Neural cell (in vitro differentiated cells): Measurements from ENCODE around the gene SERPINA1. TPM values are rescaled to one million over a fixed set of nuclear protein-coding genes. Genes with fewer than 3 reads are reported as not detected.

Source experiments
- H2AFZ ChIP-seq: fragments of 200-600, 300-800 bp; sonication (generic), shearing (Covaris generic); 2 replicates; pipeline ENCODE4 v1.6.0; 2014; ENCODE audit warnings: low read depth, mild to moderate bottlenecking, antibody characterized with exemption, low read length, moderate library complexity
- H3F3A ChIP-seq: fragments of 200-600 bp; shearing (Covaris generic); 2 replicates; pipeline ENCODE4 v1.6.1; 2016; ENCODE audit warnings: mild to moderate bottlenecking, moderate library complexity, mixed read lengths, antibody characterized with exemption, low read length; ENCODE audit not compliant: insufficient read depth, poor library complexity, severe bottlenecking
- H3K27ac ChIP-seq: fragments of 200-600, 300-800 bp; sonication (generic), shearing (Covaris generic); 2 replicates; pipeline ENCODE4 v1.5.1; 2014; ENCODE audit warnings: mild to moderate bottlenecking, low read length, moderate library complexity
- H3K27me3 ChIP-seq: fragments of 300-800, 200-600 bp; sonication (generic), shearing (Covaris generic); 2 replicates; pipeline ENCODE4 v1.6.0; 2014; ENCODE audit warnings: mild to moderate bottlenecking, low read depth, low read length, moderate library complexity; ENCODE audit not compliant: insufficient read depth
- H3K36me3 ChIP-seq: fragments of 300-800, 200-600 bp; sonication (generic), shearing (Covaris generic); 2 replicates; pipeline ENCODE4 v1.5.1; 2014; ENCODE audit warnings: mild to moderate bottlenecking, antibody characterized with exemption, low read length, moderate library complexity; ENCODE audit not compliant: insufficient read depth
- H3K4me2 ChIP-seq: fragments of 300-800, 200-600 bp; sonication (generic), shearing (Covaris generic); 2 replicates; pipeline ENCODE4 v1.6.0; 2014; ENCODE audit warnings: mild to moderate bottlenecking, low read length
- H3K4me3 ChIP-seq: fragments of 300-800, 200-600 bp; sonication (generic), shearing (Covaris generic); 2 replicates; pipeline ENCODE4 v1.5.1; 2014; ENCODE audit warnings: mild to moderate bottlenecking, low read length, moderate library complexity
- H3K79me2 ChIP-seq: fragments of 200-600 bp; shearing (Covaris generic); replicated peaks from 2 replicates; pipeline ENCODE4 v1.6.0; 2014; ENCODE audit warnings: mild to moderate bottlenecking, low read length, moderate library complexity; ENCODE audit not compliant: insufficient read depth
- H3K9ac ChIP-seq: fragments of 300-800, 200-600 bp; sonication (generic), shearing (Covaris generic); 2 replicates; pipeline ENCODE4 v1.6.1; 2016; ENCODE audit warnings: mild to moderate bottlenecking, low read length, mixed read lengths
- H3K9me2 ChIP-seq: fragments of 200-600 bp; shearing (Covaris generic); 2 replicates; pipeline ENCODE4 v1.6.1; 2016; ENCODE audit warnings: mild to moderate bottlenecking, low read length, mixed read lengths; ENCODE audit not compliant: insufficient read depth
- H3K9me3 ChIP-seq: fragments of 200-600, 300-800 bp; sonication (generic), shearing (Covaris generic); 2 replicates; pipeline ENCODE4 v1.6.1; 2016; ENCODE audit warnings: mild to moderate bottlenecking, mixed run types, low read length, moderate library complexity, mixed read lengths
- H4K20me1 ChIP-seq: fragments of 200-600 bp; shearing (Covaris generic); 2 replicates; pipeline ENCODE4 v1.6.1; 2016; ENCODE audit warnings: mild to moderate bottlenecking, mixed run types; ENCODE audit not compliant: insufficient read depth
- CTCF ChIP-seq: fragments of 450-650 bp; IDR thresholded peaks from 2 replicates; pipeline ENCODE4 v1.5.1; 2014; ENCODE audit warnings: antibody characterized with exemption, mild to moderate bottlenecking, moderate library complexity; ENCODE audit not compliant: poor library complexity, severe bottlenecking
- EP300 ChIP-seq: fragments of 450-650 bp; conservative IDR thresholded peaks from 2 replicates; pipeline ENCODE4 v1.6.1; 2014; ENCODE audit warnings: antibody characterized with exemption, mild to moderate bottlenecking, moderate library complexity; ENCODE audit not compliant: poor library complexity, severe bottlenecking
- EZH2 ChIP-seq: fragments of 200-600, 300-800 bp; shearing (Covaris generic), sonication (generic); IDR thresholded peaks from 2 replicates; pipeline ENCODE4 v1.6.1; 2014; ENCODE audit warnings: antibody characterized with exemption, low read length, borderline replicate concordance, mild to moderate bottlenecking; ENCODE audit not compliant: insufficient read depth, poor library complexity, severe bottlenecking
- MXI1 ChIP-seq: fragments of 450-650 bp; conservative IDR thresholded peaks from 2 replicates; pipeline ENCODE4 v1.6.1; 2014; ENCODE audit warnings: antibody characterized with exemption, mild to moderate bottlenecking; ENCODE audit not compliant: poor library complexity, severe bottlenecking
- POLR2AphosphoS5 ChIP-seq: IDR thresholded peaks from 2 replicates; pipeline ENCODE4 v1.6.1; 2012
- RAD21 ChIP-seq: fragments of 450-650 bp; conservative IDR thresholded peaks from 2 replicates; pipeline ENCODE4 v1.6.1; 2014; ENCODE audit warnings: antibody characterized with exemption, mild to moderate bottlenecking, moderate library complexity
- REST ChIP-seq: IDR thresholded peaks from 2 replicates; pipeline ENCODE4 v1.6.1; 2012; ENCODE audit warnings: borderline replicate concordance
- SMC3 ChIP-seq: fragments of 450-650 bp; conservative IDR thresholded peaks from 2 replicates; pipeline ENCODE4 v1.6.1; 2014; ENCODE audit warnings: antibody characterized with exemption, mild to moderate bottlenecking, moderate library complexity; ENCODE audit not compliant: poor library complexity
- TAF1 ChIP-seq: IDR thresholded peaks from 2 replicates; pipeline ENCODE4 v1.6.1; 2012; ENCODE audit warnings: low read depth
- polyA plus RNA-seq: library from polyadenylated mRNA; depleted of rRNA; stranded (reverse); fragments of >200 nt; gene quantifications from 2 replicates; pipeline ENCODE4 v1.2.3, GENCODE V29; 2014

The SERPINA1 gene
- polyA plus RNA-seq, 1 donor from 2014 or later, result not detected

GRCh38 chr14:94403312-94403932 is 15.0 kb upstream of the SERPINA1 start:
- Histone ChIP-seq H3K27ac (no peak overlapping the region), H4K20me1 (no peaks in the 10 kb centered on the region), H3K9me2 (no peaks in the 10 kb centered on the region), H3K27me3 (no peaks in the 10 kb centered on the region), H3K79me2 (no peaks in the 10 kb centered on the region), H3K9ac (no peak overlapping the region), H3K4me2 (no peak overlapping the region), H2AFZ (no peak overlapping the region), H3K9me3 (no peaks in the 10 kb centered on the region), H3K36me3 (no peaks in the 10 kb centered on the region), H3F3A (no peaks in the 10 kb centered on the region), H3K4me3 (no peak overlapping the region)
- no peak for TF ChIP-seq RAD21
- TF ChIP-seq POLR2AphosphoS5, result no peak
- TF ChIP-seq CTCF, result no peak
- TF ChIP-seq MXI1, result no peak
- no peak for TF ChIP-seq REST
- TF ChIP-seq EZH2, result no peak
- no peak for TF ChIP-seq TAF1
- TF ChIP-seq SMC3, result no peak
- no peak for TF ChIP-seq EP300

- H3F3A ChIP-seq, result no peaks in the 10 kb centered on the region
- H3K9ac ChIP-seq, result no peak overlapping the region
- no peaks in the 10 kb centered on the region for H3K36me3 ChIP-seq
- no peaks in the 10 kb centered on the region for H3K79me2 ChIP-seq
- H3K27me3 ChIP-seq, result no peaks in the 10 kb centered on the region
- H3K4me2 ChIP-seq, result no peak overlapping the region
- no peak overlapping the region for H3K27ac ChIP-seq
- H3K4me3 ChIP-seq, result no peak overlapping the region
- H3K9me2 ChIP-seq, result no peaks in the 10 kb centered on the region
- H3K9me3 ChIP-seq, result no peaks in the 10 kb centered on the region
- TF ChIP-seq TAF1, result no peak
- TF ChIP-seq RAD21, result no peak
- TF ChIP-seq REST, result no peak
- no peak for TF ChIP-seq EZH2
- no peak for TF ChIP-seq MXI1
- no peak for TF ChIP-seq SMC3
- TF ChIP-seq CTCF, result no peak
- TF ChIP-seq EP300, result no peak
- no peak for TF ChIP-seq POLR2AphosphoS5
- H2AFZ ChIP-seq, result no peak overlapping the region
- no peaks in the 10 kb centered on the region for H4K20me1 ChIP-seq
Measured at GRCh38 chr14:94401083-94401482, 12.7 kb upstream of the SERPINA1 start.
